Astrocyte of the cerebellum (primary cell): Measurements from ENCODE around the gene IRF2.
"Not testable (repeated sequence)": the region's sequence is repeated elsewhere in the genome, so short reads cannot be mapped to it uniquely, and the experiment has no call there.

Experiments
- DNase-seq: peaks from one replicate; pipeline ENCODE4 v3.0.0-alpha.2; 2011; ENCODE audit warnings: low read depth
- H3K4me3 ChIP-seq: 2 replicates; pipeline ENCODE4 v1.5.1; 2011; ENCODE audit warnings: mild to moderate bottlenecking, low read depth, low read length, moderate library complexity
- CTCF ChIP-seq: IDR thresholded peaks from 2 replicates; pipeline ENCODE4 v1.5.1; 2012; ENCODE audit warnings: low read length, low read depth, moderate library complexity, mild to moderate bottlenecking; ENCODE audit errors: missing control alignments
- in situ Hi-C: cut with HindIII; loops from 2 replicates; pipeline ENCODE4 v1.10.0; 2017; ENCODE audit warnings: low sequenced_read_pairs

The IRF2 gene

GRCh38 chr4:184376126-184376838, 98.1 kb downstream of the IRF2 start:
- DNase-seq, result no peak
- TF ChIP-seq CTCF, result no peak
- in situ Hi-C loops, result no loop called here
- H3K4me3 ChIP-seq, result no peak overlapping the region

- in situ Hi-C loops, H3K4me3 ChIP-seq, DNase-seq: not testable (repeated sequence)
Observed at GRCh38 chr4:184375623-184376022, 98.7 kb downstream of the IRF2 start.

- H3K4me3 ChIP-seq, result no peak overlapping the region
- no peak for TF ChIP-seq CTCF
- in situ Hi-C loops, result no loop called here
- no peak for DNase-seq
Observed at GRCh38 chr4:184375027-184375426, 99.3 kb downstream of the IRF2 start.

- in situ Hi-C loops, result no loop called here
- H3K4me3 ChIP-seq, result no peak overlapping the region
- no peak for DNase-seq
- no peak for TF ChIP-seq CTCF
Observed at GRCh38 chr4:184373886-184374405, 100.4 kb downstream of the IRF2 start.

GRCh38 chr4:184371390-184371787, 103.0 kb downstream of the IRF2 start:
- no peak for TF ChIP-seq CTCF
- DNase-seq, result no peak
- H3K4me3 ChIP-seq, result no peak overlapping the region
- in situ Hi-C loops, result no loop called here

- TF ChIP-seq CTCF, result no peak
- in situ Hi-C loops, result no loop called here
- DNase-seq, result peak; percentile 68
- H3K4me3 ChIP-seq, result no peak overlapping the region
Observed at GRCh38 chr4:184370711-184371389, 103.5 kb downstream of the IRF2 start.

- H3K4me3 ChIP-seq, result no peak overlapping the region
- DNase-seq, result no peak
- in situ Hi-C loops, result no loop called here
- no peak for TF ChIP-seq CTCF
Observed at GRCh38 chr4:184369871-184370270, 104.5 kb downstream of the IRF2 start.
